ENCODE data around the gene DLGAP5. TPM values are rescaled to one million over a fixed set of nuclear protein-coding genes. Genes with fewer than 3 reads are reported as not detected.

The DLGAP5 gene
- total and polyA plus RNA-seq, 2 of the 4 experiments (the other 2 are of a cell fraction), result 14.9 to 19.0 TPM

- intact Hi-C loops (cut with micrococcal nuclease) (loop anchor here (5.0 kb wide), 1 partner anchor 49 kb away; no protein-coding TSS in a partner anchor), dilution Hi-C loops (cut with HindIII; ENCODE audit: low sequenced_read_pairs, unreplicated experiment) (no loop called here), in situ Hi-C loops (cut with MboI; ENCODE audit: low sequenced_read_pairs) (no loop called here)
- ChIA-PET CTCF (interaction anchor here (0.6 to 0.7 kb wide), 2 partner anchors 17 to 121 kb away, joined by 3 to 5 read pairs; no protein-coding TSS in a partner anchor), POLR2A (ENCODE audit: unreplicated experiment) (no interaction called here)
- Histone ChIP-seq H3K18ac (ENCODE audit: low read depth, low read length) (peak overlapping the region; percentile 20; the same call in 1 of the 2 replicates), H2BK5ac (ENCODE audit: low read depth, low read length, poor library complexity, severe bottlenecking) (peak overlapping the region; percentile 95), H3K79me1 (ENCODE audit: low read depth in 1 of 2, low read length in 2 of 2) (peaks cover 9 to 27% of the 10 kb centered on the region in 2 experiments; a peak in 3 of 4 replicates), H4K20me1 (ENCODE audit: insufficient read depth, low read length) (no peaks in the 10 kb centered on the region), H3K9me1 (ENCODE audit: insufficient read depth, low read length) (no peaks in the 10 kb centered on the region; the same call in 1 of the 2 replicates), H2AK5ac (ENCODE audit: low read depth, low read length) (no peak overlapping the region), H2BK15ac (ENCODE audit: low read depth, low read length) (no peak overlapping the region), H3K4me3 (ENCODE audit: insufficient read depth, low read depth, low read length) (no peak overlapping the region), H3K4ac (ENCODE audit: low read depth, low read length) (no peak overlapping the region; the same call in 1 of the 2 replicates), H4K91ac (ENCODE audit: insufficient read depth, low read depth, low read length) (no peak overlapping the region), H3K4me2 (ENCODE audit: low read depth, low read length) (peak overlapping the region; percentile 60; the same call in 1 of the 2 replicates), H3K27ac (ENCODE audit: insufficient read depth, low read length) (no peak overlapping the region), H2AFZ (replicated peaks; ENCODE audit: low read length, poor library complexity) (no peak overlapping the region), H3K9ac (ENCODE audit: low read depth, low read length) (no peak overlapping the region), H3K23ac (ENCODE audit: low read depth, low read length) (no peak overlapping the region), H3K14ac (replicated peaks; ENCODE audit: low read depth, low read length) (no peak overlapping the region), H3K36me3 (ENCODE audit: control insufficient read depth, insufficient read depth, low read length) (peaks cover 2% of the 10 kb centered on the region), H3K9me3 (ENCODE audit: control insufficient read depth, insufficient read depth, low read length) (no peaks in the 10 kb centered on the region), H3K56ac (ENCODE audit: extremely low read depth, insufficient read depth, low read length) (no peak overlapping the region), H2BK120ac (ENCODE audit: low read depth, low read length) (peak overlapping the region; percentile 32; the same call in 1 of the 2 replicates), H3K27me3 (ENCODE audit: control insufficient read depth, insufficient read depth, low read length) (no peaks in the 10 kb centered on the region), H2BK20ac (ENCODE audit: low read depth, low read length) (no peak overlapping the region), H4K5ac (ENCODE audit: low read depth, low read length) (no peak overlapping the region), H4K8ac (ENCODE audit: low read depth in 2 of 2, low read length in 2 of 2) (no peak overlapping the region; a peak in 1 of 4 replicates), H2AK9ac (replicated peaks; ENCODE audit: low read depth, low read length, poor library complexity) (no peak overlapping the region), H3K4me1 (ENCODE audit: control insufficient read depth, insufficient read depth, low read length) (peaks cover 6% of the 10 kb centered on the region; the same call in 1 of the 2 replicates)
- ATAC-seq (ENCODE audit: low read depth) (peak; percentile 33), DNase-seq (peak; percentile 52)
- WGBS, 2 experiments (ENCODE audit: extremely low coverage in 2 of 2, insufficient read length in 1 of 2), result no CpG with 5 or more reads among the region's 1 CpG
- no TSS peak for BruUV-seq (replicated peaks)
- TF ChIP-seq CTCF (conservative IDR thresholded peaks at IDR 0.05; ENCODE audit: low read depth, low read length) (no peak), MAZ (IDR thresholded peaks at IDR 0.05; ENCODE audit: borderline replicate concordance, low read depth, low read length) (no peak), CEBPB (IDR thresholded peaks at IDR 0.05; ENCODE audit: low read depth, low read length) (no peak), RAD21 (IDR thresholded peaks at IDR 0.05; ENCODE audit: low read length) (no peak), BHLHE40 (IDR thresholded peaks at IDR 0.05; ENCODE audit: low read depth, low read length) (no peak), MXI1 (IDR thresholded peaks at IDR 0.05; ENCODE audit: borderline replicate concordance, low read depth, low read length) (no peak), RFX5 (IDR thresholded peaks at IDR 0.05; ENCODE audit: low read depth, low read length) (no peak)
Observed at GRCh38 chr14:55151601-55152000, 39.8 kb downstream of the DLGAP5 start.
